Mucosa of stomach (tissue), 1 donor: ENCODE measurements around the gene TUBGCP2.
"Not testable (repeated sequence)": the region's sequence is repeated elsewhere in the genome, so short reads cannot be mapped to it uniquely, and the experiment has no call there.

ENCODE experiments used
- H3K27me3 ChIP-seq: one replicate; pipeline ENCODE4 v1.7.0; 2013; ENCODE audit warnings: mild to moderate bottlenecking, low read length; ENCODE audit not compliant: control insufficient read depth, insufficient read depth
- H3K36me3 ChIP-seq: one replicate; pipeline ENCODE4 v1.7.0; 2013; ENCODE audit warnings: low read length; ENCODE audit not compliant: control insufficient read depth, insufficient read depth
- H3K4me1 ChIP-seq: one replicate; pipeline ENCODE4 v1.7.0; 2013; ENCODE audit warnings: mild to moderate bottlenecking, low read length; ENCODE audit not compliant: control insufficient read depth, insufficient read depth
- H3K4me3 ChIP-seq: one replicate; pipeline ENCODE4 v1.7.0; 2013; ENCODE audit warnings: low read length
- H3K9ac ChIP-seq: one replicate; pipeline ENCODE4 v1.7.0; 2013; ENCODE audit warnings: mild to moderate bottlenecking, low read length, moderate library complexity
- H3K9me3 ChIP-seq: one replicate; pipeline ENCODE4 v1.7.0; 2013; ENCODE audit warnings: mild to moderate bottlenecking, low read length, moderate library complexity; ENCODE audit not compliant: control insufficient read depth
- donor health status: Pancreatic carcinoma.

The TUBGCP2 gene

DNA sequence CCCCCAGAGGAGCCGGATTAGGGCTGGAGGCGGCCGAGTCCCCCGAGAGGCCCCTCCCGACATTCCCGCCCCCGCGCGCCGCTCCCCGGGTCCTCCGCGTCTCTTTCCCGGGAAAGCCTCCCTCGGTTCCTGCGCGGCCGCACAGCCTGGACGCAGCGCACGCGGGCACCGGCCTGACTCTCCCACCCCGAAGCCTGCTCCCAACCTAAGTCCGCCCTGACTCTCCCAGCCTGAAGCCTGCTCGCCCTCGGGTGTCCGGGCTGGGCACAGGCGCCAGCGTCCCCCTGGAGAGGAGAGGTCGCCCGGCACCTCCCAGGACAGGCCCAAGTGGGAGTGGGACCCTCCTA, 71.5 kb downstream of the TUBGCP2 start:
- H3K4me3 ChIP-seq: no peak overlapping the region
- no peaks in the 10 kb centered on the region for H3K4me1 ChIP-seq

DNA sequence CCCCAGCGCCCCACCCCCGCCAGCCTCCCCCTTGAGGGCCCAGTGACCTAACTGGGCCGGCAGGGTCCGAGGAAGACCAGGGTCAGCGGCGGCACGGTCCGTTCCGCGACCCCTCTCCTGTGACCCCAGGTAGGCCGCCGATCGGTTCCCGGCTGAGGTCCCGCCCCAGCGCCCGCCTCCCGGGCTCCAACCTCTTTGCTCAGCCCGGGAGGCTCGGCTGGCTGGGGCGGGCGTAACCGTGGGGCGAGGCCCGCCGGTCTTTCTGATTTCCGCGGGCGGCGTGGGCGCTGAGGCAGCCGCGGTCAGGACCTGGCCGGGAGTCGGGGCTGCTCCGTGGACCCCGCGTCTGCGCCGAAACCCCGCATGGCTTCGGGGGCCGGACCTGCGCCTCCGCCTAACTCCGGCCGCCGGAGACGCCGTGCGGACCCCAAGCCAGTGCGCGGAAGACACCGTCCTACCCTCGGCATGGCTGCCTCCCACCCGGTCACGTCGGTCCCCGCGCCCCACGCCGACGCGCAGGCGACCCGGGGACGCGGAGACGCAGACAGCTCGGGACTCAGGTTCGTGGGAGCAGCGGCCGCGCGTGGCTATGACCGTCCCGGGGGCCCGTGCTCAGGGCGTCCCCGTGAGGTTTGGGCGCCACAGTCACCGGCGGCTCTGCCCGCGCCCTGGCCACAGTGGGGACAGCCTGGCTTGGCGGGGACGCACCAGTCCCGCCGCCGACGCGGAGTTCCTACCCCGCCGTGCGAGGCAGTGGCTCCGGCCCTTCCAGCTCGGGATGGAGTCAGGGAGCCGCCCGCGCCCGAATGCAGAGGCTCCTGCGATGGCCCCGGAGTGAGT, 72.1 kb downstream of the TUBGCP2 start:
- H3K27me3 ChIP-seq: peaks cover 85% of the 10 kb centered on the region
- H3K9ac ChIP-seq: no peak overlapping the region
- H3K4me1 ChIP-seq: no peaks in the 10 kb centered on the region
- H3K36me3 ChIP-seq: no peaks in the 10 kb centered on the region
- H3K9me3 ChIP-seq: no peaks in the 10 kb centered on the region
- H3K4me3 ChIP-seq: no peak overlapping the region

More for the DNA sequence above, 71.5 kb downstream of the TUBGCP2 start:
- Histone ChIP-seq H3K9me3 (no peaks in the 10 kb centered on the region), H3K9ac (no peak overlapping the region), H3K27me3 (peaks cover 85% of the 10 kb centered on the region), H3K36me3 (no peaks in the 10 kb centered on the region)

DNA sequence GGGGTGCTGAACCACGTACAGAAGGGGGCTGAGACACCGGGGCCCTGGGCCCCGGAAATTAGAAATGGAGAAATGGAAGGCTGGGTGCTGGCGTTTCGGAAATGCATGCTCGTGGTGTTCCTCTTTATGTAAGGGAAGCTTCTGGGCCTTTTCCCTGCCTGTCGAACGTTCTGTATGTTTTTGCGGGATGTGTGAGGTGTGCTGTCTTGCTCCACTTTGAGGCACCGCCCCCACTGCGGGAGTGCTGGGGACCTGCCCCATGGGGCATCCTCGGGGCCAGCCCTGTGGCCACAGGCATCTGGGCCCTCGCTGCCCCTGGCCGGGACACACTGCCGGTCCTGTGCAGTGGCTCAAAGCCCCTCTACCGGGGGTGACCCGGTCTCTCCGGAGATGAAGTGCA, 72.7 kb downstream of the TUBGCP2 start:
- no peaks in the 10 kb centered on the region for H3K36me3 ChIP-seq
- H3K4me1 ChIP-seq: no peaks in the 10 kb centered on the region
- no peak overlapping the region for H3K4me3 ChIP-seq
- H3K9me3 ChIP-seq: no peaks in the 10 kb centered on the region
- no peak overlapping the region for H3K9ac ChIP-seq
- peaks cover 84% of the 10 kb centered on the region for H3K27me3 ChIP-seq

DNA sequence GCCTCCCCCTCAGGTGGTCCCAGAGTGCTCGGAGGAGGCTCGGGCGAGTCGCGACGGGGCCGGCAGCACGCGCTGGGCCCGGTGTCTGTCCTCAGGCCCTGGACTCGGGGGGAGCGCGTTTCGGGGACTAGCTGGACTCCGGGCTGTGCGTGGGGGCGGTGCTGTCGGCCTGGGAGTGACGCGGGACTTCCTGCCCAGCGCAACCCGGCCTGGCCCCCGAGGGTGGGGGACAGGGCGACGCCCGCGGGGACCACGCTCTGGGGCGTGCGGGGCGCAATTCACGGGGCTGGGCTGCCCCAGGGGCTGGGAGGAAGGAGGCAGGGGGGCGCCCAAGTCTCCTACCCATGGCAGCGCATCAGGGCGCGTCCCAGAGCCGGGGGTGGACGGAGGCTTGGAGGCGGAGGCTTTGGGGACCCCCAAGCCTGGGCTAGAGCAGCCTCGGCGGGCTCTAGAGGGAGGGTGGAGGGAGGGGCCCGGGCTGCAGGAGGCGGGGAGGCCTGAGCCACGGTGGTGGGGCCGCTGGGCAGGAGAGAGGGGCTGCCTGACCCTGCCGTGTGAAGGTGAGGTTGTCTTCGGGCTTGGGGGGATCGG, 73.3 kb downstream of the TUBGCP2 start:
- no peak overlapping the region for H3K9ac ChIP-seq
- no peaks in the 10 kb centered on the region for H3K36me3 ChIP-seq
- no peak overlapping the region for H3K4me3 ChIP-seq
- peaks cover 86% of the 10 kb centered on the region for H3K27me3 ChIP-seq
- no peaks in the 10 kb centered on the region for H3K4me1 ChIP-seq
- H3K9me3 ChIP-seq: no peaks in the 10 kb centered on the region

DNA sequence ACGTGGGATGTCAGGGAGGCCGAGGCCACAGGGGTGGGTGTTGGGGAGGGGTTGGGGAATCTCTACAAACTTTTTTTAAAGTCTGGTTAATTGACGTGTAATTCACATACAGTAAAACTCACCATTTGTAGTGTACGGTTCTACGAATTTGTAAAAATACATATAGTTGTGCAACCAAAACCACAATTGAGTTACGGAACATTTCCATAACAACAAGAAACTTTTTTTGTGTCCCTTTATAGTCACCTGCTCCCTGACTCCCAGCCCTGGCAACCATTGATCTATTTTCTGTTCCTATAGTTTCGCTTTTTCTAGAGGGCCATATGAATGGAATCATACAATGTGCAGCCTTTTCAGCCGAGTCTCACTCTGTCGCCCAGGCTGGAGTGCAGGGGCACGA, 73.9 kb downstream of the TUBGCP2 start:
- H3K9me3 ChIP-seq, H3K4me3 ChIP-seq, H3K4me1 ChIP-seq, H3K9ac ChIP-seq, H3K36me3 ChIP-seq: not testable (repeated sequence)
- peaks cover 84% of the 10 kb centered on the region for H3K27me3 ChIP-seq

DNA sequence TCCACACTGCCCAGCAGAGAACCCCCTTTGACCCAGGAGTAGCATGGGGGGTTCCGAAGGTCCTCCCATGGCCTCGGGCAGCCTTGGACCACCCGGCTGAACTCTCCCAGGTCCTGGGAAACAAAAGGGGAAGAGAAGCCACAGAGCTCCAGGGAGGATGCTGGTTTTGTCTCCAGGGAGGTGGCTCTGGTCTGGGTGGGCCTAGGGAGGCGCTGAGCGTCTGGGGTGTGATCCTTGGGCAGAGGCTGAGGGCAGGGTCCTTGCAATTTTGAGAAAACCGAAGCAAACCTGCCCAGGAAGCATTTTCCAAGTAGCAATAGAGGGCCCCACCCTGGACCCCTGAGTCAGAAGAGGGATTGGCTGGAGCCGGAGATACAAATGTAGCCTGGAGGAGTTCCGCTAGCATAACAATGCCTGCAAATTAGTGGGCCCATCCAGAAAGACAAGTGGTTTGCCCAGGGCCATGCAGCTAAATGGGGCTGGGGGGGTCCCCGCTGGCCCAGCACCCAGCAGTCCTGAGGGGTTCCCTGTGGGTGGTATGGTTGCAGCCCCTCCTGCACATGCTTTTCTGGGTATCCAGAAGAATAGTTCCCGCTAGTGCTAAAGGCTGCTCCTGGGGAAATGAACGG, 76.6 kb downstream of the TUBGCP2 start:
- no peaks in the 10 kb centered on the region for H3K4me1 ChIP-seq
- peaks cover 71% of the 10 kb centered on the region for H3K27me3 ChIP-seq

DNA sequence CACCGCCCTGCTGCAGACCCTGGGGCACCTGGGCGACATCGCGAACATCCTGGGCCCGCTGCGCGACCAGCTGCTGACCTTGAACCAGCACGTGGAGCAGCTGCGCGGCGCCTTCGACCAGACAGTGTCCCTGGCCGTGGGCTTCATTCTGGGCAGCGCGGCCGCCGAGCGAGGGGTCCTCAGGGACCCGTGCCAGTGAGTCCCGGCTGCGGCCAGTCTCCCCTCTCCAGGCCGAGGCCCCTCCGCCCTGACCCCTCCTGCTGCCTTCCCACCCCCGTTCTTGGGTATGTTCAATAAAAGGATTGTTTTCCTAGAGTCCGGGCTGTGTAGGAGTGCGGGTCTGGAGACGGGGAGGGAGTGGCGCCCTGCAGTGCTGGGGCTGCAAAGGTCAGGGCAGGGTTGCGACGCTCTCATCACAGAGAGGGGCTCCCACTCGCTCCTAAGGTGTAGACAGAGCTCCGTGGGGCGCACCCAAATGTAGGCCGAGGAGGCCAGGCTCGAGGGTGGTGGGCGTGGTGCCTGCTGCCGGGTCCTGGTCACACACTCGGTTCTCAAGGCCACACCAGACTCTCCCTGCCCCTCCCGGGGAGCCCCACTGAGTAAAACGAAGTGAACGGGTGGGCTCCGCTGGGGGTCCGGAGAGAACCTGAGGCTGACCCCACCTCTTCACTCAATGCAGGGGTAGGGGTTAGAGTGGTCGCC, 77.3 kb downstream of the TUBGCP2 start:
- Histone ChIP-seq H3K9ac (no peak overlapping the region), H3K4me1 (no peaks in the 10 kb centered on the region), H3K27me3 (peaks cover 69% of the 10 kb centered on the region)

More for the DNA sequence above, 76.6 kb downstream of the TUBGCP2 start:
- Histone ChIP-seq H3K9me3 (no peaks in the 10 kb centered on the region), H3K4me3 (no peak overlapping the region), H3K36me3 (no peaks in the 10 kb centered on the region), H3K9ac (no peak overlapping the region)

DNA sequence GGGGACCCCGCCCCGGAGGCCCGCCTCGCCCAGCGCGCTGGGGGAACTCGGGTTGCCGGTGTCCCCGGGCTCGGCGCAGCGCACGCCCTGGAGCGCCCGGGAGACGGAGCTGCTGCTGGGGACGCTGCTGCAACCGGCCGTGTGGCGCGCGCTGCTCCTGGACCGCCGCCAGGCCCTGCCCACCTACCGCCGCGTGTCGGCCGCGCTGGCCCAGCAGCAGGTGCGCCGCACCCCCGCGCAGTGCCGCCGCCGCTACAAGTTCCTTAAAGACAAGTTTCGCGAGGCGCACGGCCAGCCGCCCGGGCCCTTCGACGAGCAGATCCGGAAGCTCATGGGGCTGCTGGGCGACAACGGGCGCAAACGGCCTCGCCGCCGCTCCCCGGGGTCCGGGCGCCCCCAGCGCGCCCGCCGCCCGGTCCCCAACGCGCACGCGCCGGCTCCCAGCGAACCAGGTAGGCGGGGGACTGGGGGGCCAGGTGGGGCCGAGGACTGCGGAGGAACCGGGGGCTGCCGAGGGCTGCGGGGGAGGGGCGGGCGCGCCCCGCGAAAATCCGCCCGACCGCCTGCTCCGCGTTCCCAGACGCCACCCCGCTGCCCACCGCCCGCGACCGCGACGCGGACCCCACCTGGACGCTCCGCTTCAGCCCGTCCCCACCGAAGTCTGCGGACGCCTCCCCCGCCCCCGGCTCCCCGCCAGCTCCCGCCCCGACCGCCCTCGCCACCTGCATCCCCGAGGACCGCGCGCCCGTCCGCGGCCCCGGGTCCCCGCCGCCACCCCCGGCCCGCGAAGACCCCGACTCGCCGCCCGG, 78.1 kb downstream of the TUBGCP2 start:
- Histone ChIP-seq H3K36me3 (no peaks in the 10 kb centered on the region), H3K9ac (no peak overlapping the region), H3K9me3 (no peaks in the 10 kb centered on the region), H3K4me1 (no peaks in the 10 kb centered on the region), H3K4me3 (no peak overlapping the region), H3K27me3 (peaks cover 61% of the 10 kb centered on the region)

More for the DNA sequence above, 77.3 kb downstream of the TUBGCP2 start:
- no peak overlapping the region for H3K4me3 ChIP-seq
- no peaks in the 10 kb centered on the region for H3K9me3 ChIP-seq
- H3K36me3 ChIP-seq: no peaks in the 10 kb centered on the region

DNA sequence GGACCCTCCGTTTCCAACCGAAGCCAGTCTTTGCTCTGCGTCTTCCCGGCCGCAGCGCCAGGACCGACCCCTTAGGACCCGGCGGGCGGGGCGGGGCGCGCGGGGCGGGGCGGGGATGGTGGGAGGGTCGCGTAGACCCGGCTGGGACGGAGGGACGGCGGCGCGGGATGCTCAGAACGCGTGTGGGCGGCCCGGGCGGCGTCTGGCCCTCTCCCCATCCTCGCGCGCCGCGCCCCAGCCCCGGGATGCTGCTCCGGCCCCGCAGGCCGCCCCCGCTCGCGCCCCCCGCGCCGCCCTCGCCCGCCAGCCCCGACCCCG, 78.7 kb downstream of the TUBGCP2 start, which contains the start of gene UTF1:
Gene UTF1, plus strand, starts transcription at position 174 of the 318 bp plus-strand sequence. Its CDS starts 72 bp downstream, at position 246.
- no peaks in the 10 kb centered on the region for H3K36me3 ChIP-seq
- H3K4me1 ChIP-seq: no peaks in the 10 kb centered on the region
- peaks cover 55% of the 10 kb centered on the region for H3K27me3 ChIP-seq
- no peak within 1 kb of the TSS for H3K9ac ChIP-seq
- no peaks in the 10 kb centered on the region for H3K9me3 ChIP-seq
- H3K4me3 ChIP-seq: no peak within 1 kb of the TSS

DNA sequence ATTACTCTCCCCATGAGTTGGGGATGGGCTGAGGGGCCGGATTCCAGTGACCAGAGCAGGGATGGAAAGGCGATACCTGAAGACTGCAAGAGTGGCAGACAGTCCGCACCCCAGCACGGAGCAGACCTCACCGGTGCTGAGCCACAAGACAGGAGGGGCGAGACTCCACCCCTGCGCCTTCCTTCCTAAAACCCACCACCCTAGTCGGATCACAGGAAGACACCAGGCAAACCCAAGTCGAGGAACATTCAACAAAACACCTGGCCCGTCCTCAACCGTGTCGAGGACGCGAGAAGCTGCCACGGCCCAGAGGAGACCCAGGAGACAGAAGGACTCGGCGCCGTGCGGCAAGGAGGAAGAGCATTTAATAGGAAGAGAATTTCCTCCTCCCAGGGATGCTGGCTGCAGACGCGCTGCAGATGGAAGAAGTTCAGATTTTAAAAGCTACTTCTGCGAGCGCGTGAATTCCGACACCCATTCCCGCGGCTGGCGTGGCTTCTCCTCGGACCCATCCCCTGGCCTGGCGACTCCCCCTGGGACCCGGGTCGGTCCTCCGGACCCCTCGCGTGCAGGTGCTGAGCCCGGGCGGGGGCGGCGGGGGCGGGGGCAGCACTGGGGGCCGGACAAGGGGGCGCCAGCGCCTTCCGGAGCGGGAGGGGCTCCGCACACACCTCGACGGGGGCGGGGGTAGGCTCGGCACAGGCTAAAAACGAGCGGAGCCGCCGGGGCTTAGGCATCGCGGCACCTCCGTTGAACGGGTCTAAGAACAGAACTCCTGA, 79.2 kb downstream of the TUBGCP2 start:
- Histone ChIP-seq H3K27me3 (peaks cover 55% of the 10 kb centered on the region), H3K36me3 (no peaks in the 10 kb centered on the region), H3K9me3 (no peaks in the 10 kb centered on the region), H3K4me1 (no peaks in the 10 kb centered on the region), H3K9ac (no peak overlapping the region), H3K4me3 (no peak overlapping the region)
